GM12878 (cell line): ENCODE measurements around the gene OPRM1. TPM values are rescaled to one million over a fixed set of nuclear protein-coding genes. Genes with fewer than 3 reads are reported as not detected.

Experiments
- ATAC-seq: fragments of 200-7000 bp; cut with Tn5 transposase; 3 replicates; pipeline ENCODE4 v1.9.1; 2020; ENCODE audit warnings: mild to moderate bottlenecking, moderate library complexity
- BruUV-seq: library from RNA; stranded (reverse); fragments of 400-500 nt; replicated peaks from 2 replicates; lab custom pipeline; 2021; lab: Mats Ljungman, UMichigan
- CTCF ChIA-PET: fragments of 300-600 bp; sonication (Branson Sonifier 250); formaldehyde crosslinking; extraction: SDS; loops from one replicate; lab custom pipeline; 2021; ENCODE audit warnings: inconsistent platforms; lab: Yijun Ruan, JAX
- POLR2A ChIA-PET: fragments of 350-600 bp; formaldehyde crosslinking; extraction: SDS; loops from one replicate; lab custom pipeline; 2021; ENCODE audit warnings: inconsistent platforms; lab: Charles Lee
- RAD21 ChIA-PET: fragments of 300-600 bp; sonication (Branson Sonifier 250); formaldehyde crosslinking; loops from one replicate; lab custom pipeline; 2023; ENCODE audit warnings: antibody characterized with exemption; ENCODE audit not compliant: unreplicated experiment; lab: Charles Lee
- SMC1A ChIA-PET: fragments of 300-600 bp; sonication (Branson Sonifier 250); formaldehyde crosslinking; loops from one replicate; lab custom pipeline; 2023; ENCODE audit not compliant: unreplicated experiment, uncharacterized antibody; lab: Charles Lee
- DNase-seq: peaks from one replicate; pipeline ENCODE4 v3.0.0-alpha.2; 2011; ENCODE audit warnings: low read depth, low spot score
- FAIRE-seq: peaks from 3 replicates; lab custom pipeline; 2011; peaks lifted over from hg19 to GRCh38; lab: Jason Lieb, UNC
- H2AFZ ChIP-seq: 2 replicates; pipeline ENCODE4 v1.6.0; 2011; ENCODE audit warnings: low read depth, low read length, control low read depth; ENCODE audit not compliant: control insufficient read depth
- H3K27ac ChIP-seq: 2 replicates; pipeline ENCODE4 v1.5.1; 2011; ENCODE audit warnings: control low read depth; ENCODE audit not compliant: control insufficient read depth, insufficient read depth
- H3K27me3 ChIP-seq, 2 experiments: replicated peaks in 1 of 2; 2 replicates each; pipeline versions ENCODE4 v1.6.0 to v1.6.1; 2011; ENCODE audit warnings: low read length in 1 of 2; ENCODE audit not compliant: control insufficient read depth in 2 of 2, insufficient read depth in 2 of 2
- H3K36me3 ChIP-seq, 2 experiments: 2 replicates each; pipeline ENCODE4 v1.5.1; 2011; ENCODE audit warnings: low read length in 1 of 2; ENCODE audit not compliant: control insufficient read depth in 2 of 2, insufficient read depth in 2 of 2
- H3K4me1 ChIP-seq: 2 replicates; pipeline ENCODE4 v1.6.1; 2011; ENCODE audit warnings: mild to moderate bottlenecking, low read length, moderate library complexity, mixed read lengths; ENCODE audit not compliant: control insufficient read depth, insufficient read depth
- H3K4me2 ChIP-seq: 2 replicates; pipeline ENCODE4 v1.6.0; 2011; ENCODE audit warnings: control low read depth; ENCODE audit not compliant: control insufficient read depth, insufficient read depth
- H3K4me3 ChIP-seq: fragments of 200-600 bp; sonication (generic); 2 replicates; pipeline ENCODE4 v1.5.1; 2016
- H3K79me2 ChIP-seq: 2 replicates; pipeline ENCODE4 v1.6.0; 2011; ENCODE audit warnings: low read length; ENCODE audit not compliant: control insufficient read depth, insufficient read depth
- H3K9ac ChIP-seq: 2 replicates; pipeline ENCODE4 v1.8.0; 2011; ENCODE audit warnings: low read length, control low read depth, mixed read lengths; ENCODE audit not compliant: control insufficient read depth, insufficient read depth
- H3K9me3 ChIP-seq: replicated peaks from 3 replicates; pipeline ENCODE4 v1.5.1; 2011; ENCODE audit warnings: mild to moderate bottlenecking, low read length; ENCODE audit not compliant: control insufficient read depth, insufficient read depth
- H4K20me1 ChIP-seq: 2 replicates; pipeline ENCODE4 v1.6.0; 2011; ENCODE audit not compliant: control insufficient read depth, insufficient read depth
- BACH1 ChIP-seq: fragments of 450-650 bp; IDR thresholded peaks from 2 replicates; pipeline ENCODE4 v1.6.1; 2017; ENCODE audit warnings: mild to moderate bottlenecking, borderline replicate concordance
- CEBPB ChIP-seq, 2 experiments: fragments of 150-350 bp in 1 of 2; IDR thresholded peaks; 2 replicates each; pipeline ENCODE4 v1.6.1; 2012 to 2014; ENCODE audit warnings: low read depth in 2 of 2, low read length in 2 of 2, borderline replicate concordance in 1 of 2, inconsistent platforms in 1 of 2
- FOXM1 ChIP-seq: IDR thresholded peaks from 2 replicates; pipeline ENCODE4 v1.6.1; 2012; ENCODE audit warnings: low read depth, mild to moderate bottlenecking, inconsistent platforms, low read length, moderate library complexity
- KLF5 ChIP-seq: fragments of 450-650 bp; IDR thresholded peaks from 2 replicates; pipeline ENCODE4 v1.6.1; 2014; ENCODE audit warnings: mild to moderate bottlenecking; ENCODE audit not compliant: partially characterized antibody
- POLR2AphosphoS5 ChIP-seq: IDR thresholded peaks from 2 replicates; pipeline ENCODE4 v1.6.1; 2011; ENCODE audit warnings: mild to moderate bottlenecking, low read length, inconsistent platforms
- SP1 ChIP-seq: IDR thresholded peaks from one replicate; pipeline ENCODE4 v1.6.1; 2011; ENCODE audit warnings: low read depth, low read length
- WGBS: methylation state at CpG from one replicate; pipeline ENCODE4 v1.1.6; 2016; ENCODE audit warnings: low lambda C conversion rate; ENCODE audit not compliant: insufficient replicate concordance, insufficient coverage; ENCODE audit errors: missing lambda C conversion rate; 5-methylcytosine and 5-hydroxymethylcytosine counted together
- in situ Hi-C: fragments of 300-500 bp; cut with MboI; formaldehyde crosslinking; loops from 9 replicates; pipeline ENCODE4 v1.14.3; 2018; ENCODE audit warnings: mixed read lengths
- intact Hi-C: fragments of 100-400 bp; cut with micrococcal nuclease; formaldehyde crosslinking; loops from one replicate; pipeline ENCODE4 v1.14.2; 2022; ENCODE audit not compliant: unreplicated experiment
- polyA plus RNA-seq, 11 experiments: library from polyadenylated mRNA; depleted of rRNA in 4 of 11; unstranded in 6 of 11; stranded (reverse) in 5 of 11; fragments of >200 nt; fragmentation: Nextera tagmentation in 4 of 11; fragmentation: Illumina TruSeq in 1 of 11; extraction: Ambion mirVana in 4 of 11; extraction: Trizol in 1 of 11; gene quantifications; 1 replicate in 1 of 11; 2 replicates in 10 of 11; pipeline versions ENCODE4 v1.2.1 to v1.2.3, GENCODE V29; 2011 to 2016; ENCODE audit warnings: inconsistent platforms in 2 of 11, missing spikeins in 2 of 11, low read depth in 1 of 11
- total RNA-seq, 4 experiments: library from RNA; depleted of rRNA in 3 of 4; stranded (reverse); fragments of >200 nt in 3 of 4; fragmentation: Illumina TruSeq in 1 of 4; extraction: Trizol in 1 of 4; gene quantifications; 2 replicates each; pipeline versions ENCODE4 v1.2.1 to v1.2.3, GENCODE V29; 2013 to 2021
- TF ChIP-seq, protein P1 (sequence below): fragments of 150-350 bp; IDR thresholded peaks from 2 replicates; pipeline ENCODE4 v1.6.1; 2016; ENCODE audit warnings: low read depth, low read length
- TF ChIP-seq, protein P2 (sequence below): fragments of 450-650 bp; IDR thresholded peaks from 2 replicates; pipeline ENCODE4 v1.6.1; 2017; ENCODE audit warnings: mild to moderate bottlenecking, moderate library complexity
- TF ChIP-seq, protein P3 (sequence below): fragments of 450-650 bp; IDR thresholded peaks from 2 replicates; pipeline ENCODE4 v1.6.1; 2017; ENCODE audit warnings: antibody characterized with exemption, mild to moderate bottlenecking, moderate library complexity

The OPRM1 gene
- total and polyA plus RNA-seq, 10 of the 15 experiments (the other 5 are each of a cell fraction or from before 2014, with no cell fraction given) = not detected

DNA sequence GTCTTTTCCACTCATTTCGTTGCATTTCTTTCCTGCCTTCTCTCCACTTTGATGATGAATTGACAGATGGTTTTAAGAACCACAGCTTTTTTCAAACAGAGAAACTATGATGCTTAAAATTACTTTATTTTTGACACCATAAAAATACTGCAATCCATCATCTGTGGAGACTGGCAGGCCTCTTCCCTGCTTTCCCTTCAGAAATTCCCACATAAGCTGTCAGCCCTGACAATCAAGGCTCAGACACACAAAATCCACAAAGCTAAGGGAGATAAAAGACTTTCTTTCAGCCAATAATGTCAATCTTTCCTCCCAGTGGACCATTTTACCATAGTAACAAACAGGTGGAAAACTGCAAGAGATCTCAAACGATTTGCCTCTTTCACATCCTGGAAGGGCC is 235.1 kb downstream of the OPRM1 start (continued):
- TF ChIP-seq POLR2AphosphoS5 (no peak), FOXM1 (no peak)
- TF ChIP-seq, protein P1, sequence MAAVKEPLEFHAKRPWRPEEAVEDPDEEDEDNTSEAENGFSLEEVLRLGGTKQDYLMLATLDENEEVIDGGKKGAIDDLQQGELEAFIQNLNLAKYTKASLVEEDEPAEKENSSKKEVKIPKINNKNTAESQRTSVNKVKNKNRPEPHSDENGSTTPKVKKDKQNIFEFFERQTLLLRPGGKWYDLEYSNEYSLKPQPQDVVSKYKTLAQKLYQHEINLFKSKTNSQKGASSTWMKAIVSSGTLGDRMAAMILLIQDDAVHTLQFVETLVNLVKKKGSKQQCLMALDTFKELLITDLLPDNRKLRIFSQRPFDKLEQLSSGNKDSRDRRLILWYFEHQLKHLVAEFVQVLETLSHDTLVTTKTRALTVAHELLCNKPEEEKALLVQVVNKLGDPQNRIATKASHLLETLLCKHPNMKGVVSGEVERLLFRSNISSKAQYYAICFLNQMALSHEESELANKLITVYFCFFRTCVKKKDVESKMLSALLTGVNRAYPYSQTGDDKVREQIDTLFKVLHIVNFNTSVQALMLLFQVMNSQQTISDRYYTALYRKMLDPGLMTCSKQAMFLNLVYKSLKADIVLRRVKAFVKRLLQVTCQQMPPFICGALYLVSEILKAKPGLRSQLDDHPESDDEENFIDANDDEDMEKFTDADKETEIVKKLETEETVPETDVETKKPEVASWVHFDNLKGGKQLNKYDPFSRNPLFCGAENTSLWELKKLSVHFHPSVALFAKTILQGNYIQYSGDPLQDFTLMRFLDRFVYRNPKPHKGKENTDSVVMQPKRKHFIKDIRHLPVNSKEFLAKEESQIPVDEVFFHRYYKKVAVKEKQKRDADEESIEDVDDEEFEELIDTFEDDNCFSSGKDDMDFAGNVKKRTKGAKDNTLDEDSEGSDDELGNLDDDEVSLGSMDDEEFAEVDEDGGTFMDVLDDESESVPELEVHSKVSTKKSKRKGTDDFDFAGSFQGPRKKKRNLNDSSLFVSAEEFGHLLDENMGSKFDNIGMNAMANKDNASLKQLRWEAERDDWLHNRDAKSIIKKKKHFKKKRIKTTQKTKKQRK = no peak
- TF ChIP-seq, all 136 proteins: peak for 0

DNA sequence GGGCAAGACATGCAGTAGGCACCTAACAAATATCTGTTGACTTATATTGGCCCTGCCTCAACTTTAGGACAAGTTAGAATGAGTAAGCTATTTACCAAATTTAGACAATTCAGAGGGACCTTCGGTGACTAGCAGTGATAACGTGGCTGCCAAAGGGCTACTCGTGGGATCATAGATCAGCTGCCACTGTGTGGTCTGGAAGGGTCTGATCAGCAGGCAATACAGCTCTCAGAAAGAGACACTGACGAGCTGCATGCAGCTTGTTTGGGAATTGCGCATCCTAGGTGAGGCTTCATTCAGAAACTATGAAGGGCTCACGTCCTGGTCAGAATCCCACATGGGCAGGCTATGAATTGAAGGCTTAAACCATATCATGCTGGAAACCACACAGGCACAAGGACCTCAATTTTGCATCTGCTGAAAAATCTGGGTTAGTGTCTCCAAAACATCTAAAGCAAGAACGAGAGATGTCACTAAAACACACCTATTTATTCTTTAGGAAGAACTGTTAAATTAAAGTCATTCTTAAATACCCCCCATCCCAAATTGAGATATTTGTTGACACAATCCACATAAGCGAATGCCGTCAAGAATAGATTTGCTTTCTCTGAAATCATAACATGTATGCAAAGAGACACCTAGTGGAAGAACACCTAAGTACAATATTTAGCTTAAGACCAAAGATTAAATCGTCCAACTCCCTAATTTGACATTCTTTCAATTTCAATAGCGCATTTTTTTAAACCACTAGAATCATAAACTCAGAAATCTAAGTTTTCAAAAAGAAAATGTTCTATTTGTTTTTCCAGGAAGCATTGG is 238.0 kb downstream of the OPRM1 start:
- Histone ChIP-seq H4K20me1 (no peaks in the 10 kb centered on the region), H3K36me3 (no peaks in the 10 kb centered on the region), H3K27ac (no peak overlapping the region), H3K4me2 (peak overlapping the region; percentile 50), H3K9me3 (no peaks in the 10 kb centered on the region; the same call in 2 of the 3 replicates), H3K9ac (no peak overlapping the region), H3K27me3 (no peaks in the 10 kb centered on the region), H3K4me1 (peaks cover 7% of the 10 kb centered on the region), H3K79me2 (peaks cover 2% of the 10 kb centered on the region), H2AFZ (peak overlapping the region; percentile 71), H3K4me3 (no peak overlapping the region)
- ChIA-PET CTCF (interaction anchor here (0.7 to 6.6 kb wide), 45 partner anchors 11 to 1046 kb away, joined by 3 to 110 read pairs (median 5); no protein-coding TSS in a partner anchor), POLR2A (interaction anchor here (0.7 to 1.3 kb wide), 3 partner anchors 26 to 123 kb away, joined by 3 to 4 read pairs (median 4); no protein-coding TSS in a partner anchor), SMC1A (interaction anchor here (0.7 to 9.1 kb wide), 30 partner anchors 10 to 209 kb away, joined by 3 to 258 read pairs (median 6); partner anchors contain the start of gene IPCEF1), RAD21 (interaction anchor here (0.6 to 5.9 kb wide), 30 partner anchors 9 to 591 kb away, joined by 3 to 70 read pairs (median 4); no protein-coding TSS in a partner anchor)
- intact Hi-C loops = loop anchor here (1.0 to 10.0 kb wide), 5 partner anchors 30 to 388 kb away; no protein-coding TSS in a partner anchor
- DNase-seq (no peak), FAIRE-seq (peak; percentile 41), ATAC-seq (peak; percentile 88)
- in situ Hi-C loops = loop anchor here (5.0 kb wide), 1 partner anchor 120 kb away; no protein-coding TSS in a partner anchor
- WGBS = 27% methylated on average over 11 of the region's 11 CpGs
- no TSS peak for BruUV-seq
- TF ChIP-seq SP1 (no peak), CEBPB (IDR thresholded peaks at IDR 0.05; ENCODE audit: borderline replicate concordance in 1 of 2, low read depth in 2 of 2, low read length in 2 of 2) (no peak), BACH1 (no peak), KLF5 (no peak)
- TF ChIP-seq, protein P2, sequence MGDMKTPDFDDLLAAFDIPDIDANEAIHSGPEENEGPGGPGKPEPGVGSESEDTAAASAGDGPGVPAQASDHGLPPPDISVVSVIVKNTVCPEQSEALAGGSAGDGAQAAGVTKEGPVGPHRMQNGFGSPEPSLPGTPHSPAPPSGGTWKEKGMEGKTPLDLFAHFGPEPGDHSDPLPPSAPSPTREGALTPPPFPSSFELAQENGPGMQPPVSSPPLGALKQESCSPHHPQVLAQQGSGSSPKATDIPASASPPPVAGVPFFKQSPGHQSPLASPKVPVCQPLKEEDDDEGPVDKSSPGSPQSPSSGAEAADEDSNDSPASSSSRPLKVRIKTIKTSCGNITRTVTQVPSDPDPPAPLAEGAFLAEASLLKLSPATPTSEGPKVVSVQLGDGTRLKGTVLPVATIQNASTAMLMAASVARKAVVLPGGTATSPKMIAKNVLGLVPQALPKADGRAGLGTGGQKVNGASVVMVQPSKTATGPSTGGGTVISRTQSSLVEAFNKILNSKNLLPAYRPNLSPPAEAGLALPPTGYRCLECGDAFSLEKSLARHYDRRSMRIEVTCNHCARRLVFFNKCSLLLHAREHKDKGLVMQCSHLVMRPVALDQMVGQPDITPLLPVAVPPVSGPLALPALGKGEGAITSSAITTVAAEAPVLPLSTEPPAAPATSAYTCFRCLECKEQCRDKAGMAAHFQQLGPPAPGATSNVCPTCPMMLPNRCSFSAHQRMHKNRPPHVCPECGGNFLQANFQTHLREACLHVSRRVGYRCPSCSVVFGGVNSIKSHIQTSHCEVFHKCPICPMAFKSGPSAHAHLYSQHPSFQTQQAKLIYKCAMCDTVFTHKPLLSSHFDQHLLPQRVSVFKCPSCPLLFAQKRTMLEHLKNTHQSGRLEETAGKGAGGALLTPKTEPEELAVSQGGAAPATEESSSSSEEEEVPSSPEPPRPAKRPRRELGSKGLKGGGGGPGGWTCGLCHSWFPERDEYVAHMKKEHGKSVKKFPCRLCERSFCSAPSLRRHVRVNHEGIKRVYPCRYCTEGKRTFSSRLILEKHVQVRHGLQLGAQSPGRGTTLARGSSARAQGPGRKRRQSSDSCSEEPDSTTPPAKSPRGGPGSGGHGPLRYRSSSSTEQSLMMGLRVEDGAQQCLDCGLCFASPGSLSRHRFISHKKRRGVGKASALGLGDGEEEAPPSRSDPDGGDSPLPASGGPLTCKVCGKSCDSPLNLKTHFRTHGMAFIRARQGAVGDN = no peak
- TF ChIP-seq, protein P3, sequence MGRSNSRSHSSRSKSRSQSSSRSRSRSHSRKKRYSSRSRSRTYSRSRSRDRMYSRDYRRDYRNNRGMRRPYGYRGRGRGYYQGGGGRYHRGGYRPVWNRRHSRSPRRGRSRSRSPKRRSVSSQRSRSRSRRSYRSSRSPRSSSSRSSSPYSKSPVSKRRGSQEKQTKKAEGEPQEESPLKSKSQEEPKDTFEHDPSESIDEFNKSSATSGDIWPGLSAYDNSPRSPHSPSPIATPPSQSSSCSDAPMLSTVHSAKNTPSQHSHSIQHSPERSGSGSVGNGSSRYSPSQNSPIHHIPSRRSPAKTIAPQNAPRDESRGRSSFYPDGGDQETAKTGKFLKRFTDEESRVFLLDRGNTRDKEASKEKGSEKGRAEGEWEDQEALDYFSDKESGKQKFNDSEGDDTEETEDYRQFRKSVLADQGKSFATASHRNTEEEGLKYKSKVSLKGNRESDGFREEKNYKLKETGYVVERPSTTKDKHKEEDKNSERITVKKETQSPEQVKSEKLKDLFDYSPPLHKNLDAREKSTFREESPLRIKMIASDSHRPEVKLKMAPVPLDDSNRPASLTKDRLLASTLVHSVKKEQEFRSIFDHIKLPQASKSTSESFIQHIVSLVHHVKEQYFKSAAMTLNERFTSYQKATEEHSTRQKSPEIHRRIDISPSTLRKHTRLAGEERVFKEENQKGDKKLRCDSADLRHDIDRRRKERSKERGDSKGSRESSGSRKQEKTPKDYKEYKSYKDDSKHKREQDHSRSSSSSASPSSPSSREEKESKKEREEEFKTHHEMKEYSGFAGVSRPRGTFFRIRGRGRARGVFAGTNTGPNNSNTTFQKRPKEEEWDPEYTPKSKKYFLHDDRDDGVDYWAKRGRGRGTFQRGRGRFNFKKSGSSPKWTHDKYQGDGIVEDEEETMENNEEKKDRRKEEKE = no peak
